GM19035 (cell line): ENCODE data around the gene SENP6.
A peak's percentile ranks its signal among the peaks of the same experiment; 100 is the strongest.

Source experiments
- ATAC-seq: cut with Tn5 transposase; IDR thresholded peaks from one replicate; pipeline ENCODE4 v1.9.1; 2021; ENCODE audit not compliant: unreplicated experiment

Gene SENP6

GRCh38 chr6:75746221-75746620 is 144.5 kb downstream of the SENP6 start:
- ATAC-seq = no peak

GRCh38 chr6:75747152-75747992 is 145.7 kb downstream of the SENP6 start:
- no peak for ATAC-seq

GRCh38 chr6:75748003-75748742 is 146.5 kb downstream of the SENP6 start:
- peak; percentile 3 for ATAC-seq

DNA sequence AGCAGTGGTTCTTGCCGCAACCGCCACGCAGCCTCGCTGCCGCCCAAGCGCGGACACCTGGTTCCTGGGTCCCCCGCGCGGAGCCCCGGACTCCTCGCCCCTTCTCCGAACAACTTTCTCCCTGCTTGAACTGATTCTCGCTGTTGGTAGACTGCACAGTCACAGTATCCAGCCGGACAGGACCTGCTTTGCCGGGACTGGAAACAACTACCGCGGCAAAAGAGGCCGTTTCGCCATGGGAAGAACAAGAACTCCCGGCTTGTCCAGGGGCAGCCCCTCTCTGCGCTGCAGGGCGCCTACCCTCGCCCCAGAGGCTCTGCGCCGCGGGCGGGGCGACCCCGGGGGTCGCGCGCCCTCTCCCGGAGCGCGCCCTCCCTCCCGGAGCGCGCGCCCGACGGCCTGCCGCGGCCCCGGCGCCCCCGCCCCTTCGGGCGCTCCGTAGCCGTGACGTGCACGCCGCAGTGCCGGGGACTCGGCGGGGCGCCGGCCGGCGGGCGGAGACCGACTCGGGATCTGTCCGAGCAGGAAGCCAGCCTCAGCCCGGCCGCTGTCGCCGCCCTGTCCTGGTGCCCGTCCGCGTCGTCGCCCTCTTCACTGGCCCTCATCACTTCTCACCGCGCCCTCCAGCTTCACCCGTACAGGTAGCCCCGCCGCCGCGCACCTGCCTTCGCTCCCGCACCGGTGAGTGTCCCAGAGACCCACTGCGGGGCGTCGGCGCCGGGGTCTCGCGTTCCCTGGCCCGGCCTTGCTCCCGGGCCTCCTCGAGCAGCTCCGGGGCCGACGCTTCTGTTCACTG is 147.3 kb downstream of the SENP6 start, which contains the start of gene MYO6:
Gene MYO6, plus strand, starts transcription at position 497 of the 796 bp plus-strand sequence. CDS start 68,309 bp downstream, outside the sequence.
- peak; percentile 87 for ATAC-seq

GRCh38 chr6:75751443-75751842 is 149.8 kb downstream of the SENP6 start:
- ATAC-seq = no peak

GRCh38 chr6:75752365-75752764 is 150.7 kb downstream of the SENP6 start:
- no peak for ATAC-seq

GRCh38 chr6:75755704-75756103 is 154.0 kb downstream of the SENP6 start:
- no peak for ATAC-seq

- ATAC-seq = no peak
Measured at GRCh38 chr6:75757295-75757694, 155.6 kb downstream of the SENP6 start.

DNA sequence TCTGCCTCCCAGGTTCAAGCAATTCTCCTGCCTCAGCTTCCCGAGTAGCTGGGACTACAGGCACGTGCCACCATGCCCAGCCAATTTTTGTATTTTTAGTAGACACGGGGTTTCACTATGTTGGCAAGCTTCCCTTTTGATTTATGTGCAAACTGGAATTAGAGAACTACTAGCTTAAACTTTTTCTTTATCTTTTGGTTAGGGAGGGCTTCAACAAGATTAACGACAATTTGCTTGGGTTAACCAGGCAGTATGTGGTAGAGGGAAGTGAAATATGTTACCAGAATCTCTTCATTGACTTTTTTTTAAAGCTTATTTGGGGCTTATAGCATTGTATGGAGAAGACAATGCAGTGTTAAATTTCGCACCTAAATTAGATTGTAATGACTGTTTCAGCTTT is 156.4 kb downstream of the SENP6 start:
- ATAC-seq = no peak

GRCh38 chr6:75759207-75759606 is 157.5 kb downstream of the SENP6 start:
- no peak for ATAC-seq

DNA sequence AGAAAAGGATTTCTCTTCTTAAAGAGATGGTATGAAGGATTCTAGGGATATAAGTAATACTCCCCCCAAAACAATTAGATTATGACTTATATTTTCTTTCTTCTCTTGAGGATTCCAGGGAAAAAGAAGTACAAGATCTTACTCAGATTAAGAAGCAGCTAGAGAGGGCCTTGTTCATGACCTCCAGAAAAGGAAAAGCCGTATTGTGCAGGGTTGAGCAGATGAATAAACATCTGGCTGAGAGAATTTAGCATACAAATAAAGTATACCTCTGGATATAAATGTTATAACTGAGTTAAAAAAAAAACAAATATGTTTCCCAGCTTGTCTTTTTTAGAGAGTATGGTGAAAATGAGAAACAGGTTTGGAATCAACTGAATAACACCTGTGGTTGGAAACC is 158.6 kb downstream of the SENP6 start:
- ATAC-seq = no peak

- no peak for ATAC-seq
Measured at GRCh38 chr6:75761489-75761888, 159.8 kb downstream of the SENP6 start.

GRCh38 chr6:75762063-75762462 is 160.4 kb downstream of the SENP6 start:
- ATAC-seq = no peak

GRCh38 chr6:75766387-75766786 is 164.7 kb downstream of the SENP6 start:
- no peak for ATAC-seq
